ENCODE measurements around the gene ANO10.

The ANO10 gene

DNA sequence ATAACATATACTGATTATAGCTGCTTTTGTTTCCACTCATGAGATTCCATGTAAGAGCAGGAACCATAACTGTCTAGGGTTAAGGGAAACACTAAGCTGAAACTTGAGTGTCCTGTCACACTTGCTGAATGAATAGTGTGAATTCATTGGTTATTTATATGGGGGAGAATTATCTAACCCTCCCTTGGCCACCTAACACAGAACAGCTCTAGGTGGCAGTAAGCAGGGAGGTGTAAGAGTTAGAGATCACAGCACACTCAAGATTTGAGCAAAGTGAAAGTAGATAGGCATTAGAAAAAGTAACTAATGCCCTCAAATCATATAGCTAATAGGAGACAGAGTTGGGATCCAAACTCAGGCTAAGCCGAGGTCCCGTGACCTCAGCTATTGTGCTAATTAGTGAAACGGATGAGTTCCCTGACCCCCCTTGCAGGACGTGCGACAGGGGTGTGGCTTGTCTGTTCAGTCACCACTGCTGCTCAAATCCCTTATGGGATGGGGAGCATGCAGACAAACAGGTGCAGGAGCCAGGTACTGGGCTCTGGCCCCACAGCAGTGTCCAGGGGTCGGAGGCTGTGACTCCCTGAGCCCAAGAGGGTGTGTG, 27.7 kb upstream of the ANO10 start:
- ChIA-PET CTCF (no interaction called here), POLR2A (no interaction called here)
- no peak overlapping the region; the same call in 1 of the 2 replicates for H3K4me3 ChIP-seq (ENCODE audit: low read depth, low read length)
- DNase-seq (ENCODE audit: low read depth, low spot score) = no peak
- no peak for TF ChIP-seq CTCF (IDR thresholded peaks at IDR 0.05; ENCODE audit: insufficient read depth, low read length, missing control alignments)

DNA sequence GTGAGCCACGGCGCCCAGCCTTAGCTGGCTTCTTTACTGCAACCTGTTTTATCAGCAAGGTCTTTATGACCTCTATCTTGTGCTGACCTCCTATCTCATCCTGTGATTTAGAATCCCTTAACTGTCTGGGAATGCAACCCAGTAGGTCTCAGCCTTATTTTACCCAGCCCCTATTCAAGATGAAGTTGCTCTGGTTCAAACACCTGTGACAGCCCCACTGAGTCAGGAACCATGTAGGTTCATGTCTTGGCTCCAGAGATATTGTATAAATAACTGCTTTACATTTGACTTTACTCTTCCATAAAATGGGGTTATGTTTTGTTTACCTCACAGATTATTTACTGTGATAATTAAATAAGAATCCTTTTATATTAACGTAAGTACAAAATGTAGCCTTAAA, 27.1 kb upstream of the ANO10 start:
- H3K4me3 ChIP-seq (ENCODE audit: low read depth, low read length) = no peak overlapping the region
- DNase-seq (ENCODE audit: low read depth, low spot score) = no peak
- TF ChIP-seq CTCF (IDR thresholded peaks at IDR 0.05; ENCODE audit: insufficient read depth, low read length, missing control alignments) = no peak
- CTCF ChIA-PET = interaction anchor here (0.6 kb wide), 2 partner anchors 73 to 678 kb away, joined by 3 to 4 read pairs; no protein-coding TSS in a partner anchor
- POLR2A ChIA-PET = no interaction called here

DNA sequence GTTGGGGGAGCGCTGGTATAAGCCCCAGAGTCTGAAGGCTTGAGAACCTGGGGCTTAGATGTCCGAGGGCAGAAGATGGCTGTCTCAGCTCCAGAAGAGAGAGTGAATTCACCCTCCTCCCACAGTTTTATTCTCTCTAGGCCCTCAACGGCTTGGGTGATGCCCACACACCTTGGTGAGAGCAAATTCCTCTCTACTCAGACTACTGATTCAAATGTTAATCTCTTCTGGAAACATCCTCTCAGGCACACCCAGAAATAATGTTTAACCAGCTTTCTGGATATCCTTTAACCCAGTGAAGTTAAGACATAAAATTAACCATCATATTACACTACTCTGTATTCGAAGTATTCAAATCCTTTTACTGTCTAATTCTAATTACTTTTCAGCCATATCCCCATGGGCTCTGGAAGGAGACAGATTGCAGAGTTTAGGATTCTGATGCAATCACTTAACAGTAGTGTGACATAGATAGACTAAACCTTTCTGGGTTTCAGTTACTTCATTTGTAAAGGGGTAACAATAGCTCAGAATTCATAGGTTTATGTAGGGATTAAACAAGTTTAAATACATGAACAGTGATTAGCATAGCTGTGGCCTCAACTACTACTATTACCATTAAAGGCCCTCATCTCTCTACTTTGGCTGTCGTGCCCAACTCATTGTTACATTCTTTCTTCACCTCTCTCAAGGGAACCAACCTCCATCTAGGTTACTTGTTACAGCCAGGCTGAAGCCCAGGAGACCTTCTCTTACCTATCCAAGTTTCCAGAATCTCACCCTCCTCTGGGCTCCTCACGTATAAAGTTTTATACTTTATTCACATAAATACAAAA, 25.7 kb upstream of the ANO10 start:
- DNase-seq (ENCODE audit: low read depth, low spot score) = no peak
- CTCF ChIA-PET = interaction anchor here (1.4 kb wide), 1 partner anchor 16 kb away, joined by 3 read pairs; no protein-coding TSS in a partner anchor
- TF ChIP-seq CTCF (IDR thresholded peaks at IDR 0.05; ENCODE audit: insufficient read depth, low read length, missing control alignments) = no peak
- POLR2A ChIA-PET = no interaction called here
- H3K4me3 ChIP-seq (ENCODE audit: low read depth, low read length) = no peak overlapping the region

- ChIA-PET POLR2A (no interaction called here), CTCF (no interaction called here)
- no peak for DNase-seq (ENCODE audit: low read depth, low spot score)
- TF ChIP-seq CTCF (IDR thresholded peaks at IDR 0.05; ENCODE audit: insufficient read depth, low read length, missing control alignments) = no peak
- H3K4me3 ChIP-seq (ENCODE audit: low read depth, low read length) = no peak overlapping the region
Observed at GRCh38 chr3:43644443-43644842, 22.6 kb upstream of the ANO10 start.

GRCh38 chr3:43641306-43642114, 19.7 kb upstream of the ANO10 start:
- DNase-seq (ENCODE audit: low read depth, low spot score) = no peak
- no peak overlapping the region for H3K4me3 ChIP-seq (ENCODE audit: low read depth, low read length)
- ChIA-PET POLR2A (no interaction called here), CTCF (no interaction called here)
- no peak for TF ChIP-seq CTCF (IDR thresholded peaks at IDR 0.05; ENCODE audit: insufficient read depth, low read length, missing control alignments)

GRCh38 chr3:43640681-43641080, 18.9 kb upstream of the ANO10 start:
- CTCF ChIA-PET = no interaction called here

More at GRCh38 chr3:43640681-43641080, 18.9 kb upstream of the ANO10 start:
- no peak overlapping the region for H3K4me3 ChIP-seq (ENCODE audit: low read depth, low read length)
- TF ChIP-seq CTCF (IDR thresholded peaks at IDR 0.05; ENCODE audit: insufficient read depth, low read length, missing control alignments) = no peak
- POLR2A ChIA-PET = no interaction called here
- no peak for DNase-seq (ENCODE audit: low read depth, low spot score)

Measured in AG04449 (cell line).